ENCODE measurements around the gene OR5A1. TPM values are rescaled to one million over a fixed set of nuclear protein-coding genes. Genes with fewer than 3 reads are reported as not detected.
"Not testable (repeated sequence)": the region's sequence is repeated elsewhere in the genome, so short reads cannot be mapped to it uniquely, and the experiment has no call there.

OR5A1 gene
- not detected in 2 replicates for total RNA-seq (2014; rRNA removed; shearing (Covaris generic))

GRCh38 chr11:59436169-59436568, at the start of gene OR5A1:
OR5A1 (plus strand) TSS chr11:59436469; CDS start chr11:59443169, 6,700 bp downstream.
- no peak for DNase-seq (ENCODE audit: low read depth)

GRCh38 chr11:59394186-59394585, 42.1 kb upstream of the OR5A1 start:
- no peak for DNase-seq (ENCODE audit: low read depth)

GRCh38 chr11:59400461-59401261, 35.6 kb upstream of the OR5A1 start:
- DNase-seq (ENCODE audit: low read depth): no peak

GRCh38 chr11:59401262-59401552, 35.1 kb upstream of the OR5A1 start:
- DNase-seq (ENCODE audit: low read depth): no peak

GRCh38 chr11:59403546-59403945, 32.7 kb upstream of the OR5A1 start:
- no peak for DNase-seq (ENCODE audit: low read depth)

- no peak for DNase-seq (ENCODE audit: low read depth)
These were observed 22.6 kb upstream of the OR5A1 start for GRCh38 chr11:59413646-59414045.

GRCh38 chr11:59415111-59415510, 21.2 kb upstream of the OR5A1 start:
- no peak for DNase-seq (ENCODE audit: low read depth)

GRCh38 chr11:59416613-59417012, 19.7 kb upstream of the OR5A1 start:
- no peak for DNase-seq (ENCODE audit: low read depth)

GRCh38 chr11:59417023-59417422, 19.2 kb upstream of the OR5A1 start:
- DNase-seq (ENCODE audit: low read depth): no peak

- no peak for DNase-seq (ENCODE audit: low read depth)
These were observed 18.1 kb upstream of the OR5A1 start for GRCh38 chr11:59418156-59418555.

GRCh38 chr11:59423835-59424234, 12.4 kb upstream of the OR5A1 start:
- DNase-seq (ENCODE audit: low read depth): no peak

GRCh38 chr11:59425131-59425530, 11.1 kb upstream of the OR5A1 start:
- DNase-seq (ENCODE audit: low read depth): no peak

GRCh38 chr11:59426361-59427067, 9.8 kb upstream of the OR5A1 start, which contains the start of gene OR5A2:
OR5A2 (minus strand) TSS chr11:59426413; CDS start chr11:59422953, 3,460 bp downstream.
- DNase-seq (ENCODE audit: low read depth): no peak

- DNase-seq (ENCODE audit: low read depth): no peak
These were observed 9.2 kb upstream of the OR5A1 start for GRCh38 chr11:59427068-59427382.

GRCh38 chr11:59429924-59430516, 6.2 kb upstream of the OR5A1 start:
- DNase-seq (ENCODE audit: low read depth): peak; percentile 52

GRCh38 chr11:59437770-59438169, 1.5 kb downstream of the OR5A1 start:
- DNase-seq (ENCODE audit: low read depth): no peak

GRCh38 chr11:59445624-59446023, 9.4 kb downstream of the OR5A1 start:
- not testable (repeated sequence) for DNase-seq (ENCODE audit: low read depth)

GRCh38 chr11:59448484-59448883, 12.2 kb downstream of the OR5A1 start:
- no peak for DNase-seq (ENCODE audit: low read depth)

GRCh38 chr11:59456661-59457060, 20.4 kb downstream of the OR5A1 start, which contains the start of gene OR4D6:
OR4D6 (plus strand) TSS chr11:59456961; CDS start chr11:59456961, 0 bp downstream.
- DNase-seq (ENCODE audit: low read depth): no peak

- no peak for DNase-seq (ENCODE audit: low read depth)
These were observed 23.6 kb downstream of the OR5A1 start for GRCh38 chr11:59459916-59460315.

- DNase-seq (ENCODE audit: low read depth): peak; percentile 19
These were observed 26.9 kb downstream of the OR5A1 start for GRCh38 chr11:59463190-59463641.

GRCh38 chr11:59473015-59473414, 36.7 kb downstream of the OR5A1 start, which contains the start of gene OR4D10:
OR4D10 (plus strand) TSS chr11:59473315; CDS start chr11:59477430, 4,115 bp downstream.
- DNase-seq (ENCODE audit: low read depth): no peak

GRCh38 chr11:59475176-59475575, 38.9 kb downstream of the OR5A1 start:
- DNase-seq (ENCODE audit: low read depth): no peak
